ENCODE data around the gene CCDC167.

DNA sequence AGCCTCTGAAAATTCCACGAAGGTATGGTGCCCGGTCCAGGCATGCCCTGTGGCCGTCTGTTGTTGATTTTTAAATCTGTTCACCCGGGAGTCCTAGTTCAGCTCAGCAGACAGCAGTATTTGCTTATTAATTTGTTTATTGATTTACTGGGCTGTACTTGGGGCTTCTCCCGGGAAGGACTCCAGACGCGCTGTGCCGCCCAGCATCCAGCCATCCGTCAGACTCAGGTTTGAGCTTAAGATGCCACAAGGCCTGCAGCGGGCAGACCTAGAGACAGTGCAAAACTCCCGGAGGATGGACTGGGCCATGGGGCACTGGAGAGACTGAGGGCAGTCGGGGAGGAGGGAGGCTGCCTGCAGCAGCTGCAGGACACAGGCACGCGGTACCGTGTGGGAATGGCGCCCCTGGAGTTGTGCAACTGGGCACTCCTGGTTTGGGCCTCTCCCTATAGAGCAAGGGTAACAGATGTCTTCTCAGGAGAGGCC is 17.3 kb upstream of the CCDC167 start:
- TF ChIP-seq GATA3 (IDR thresholded peaks at IDR 0.05; ENCODE audit: low read depth, low read length): no peak
- TF ChIP-seq GATA2 (IDR thresholded peaks at IDR 0.05; ENCODE audit: low read depth, low read length): no peak
